GM18508 (cell line): ENCODE data around the gene ASTL.

Experiments
- ATAC-seq: cut with Tn5 transposase; IDR thresholded peaks from one replicate; pipeline ENCODE4 v1.9.1; 2021; ENCODE audit warnings: moderate number of reproducible peaks; ENCODE audit not compliant: insufficient read depth, unreplicated experiment

Gene ASTL

DNA sequence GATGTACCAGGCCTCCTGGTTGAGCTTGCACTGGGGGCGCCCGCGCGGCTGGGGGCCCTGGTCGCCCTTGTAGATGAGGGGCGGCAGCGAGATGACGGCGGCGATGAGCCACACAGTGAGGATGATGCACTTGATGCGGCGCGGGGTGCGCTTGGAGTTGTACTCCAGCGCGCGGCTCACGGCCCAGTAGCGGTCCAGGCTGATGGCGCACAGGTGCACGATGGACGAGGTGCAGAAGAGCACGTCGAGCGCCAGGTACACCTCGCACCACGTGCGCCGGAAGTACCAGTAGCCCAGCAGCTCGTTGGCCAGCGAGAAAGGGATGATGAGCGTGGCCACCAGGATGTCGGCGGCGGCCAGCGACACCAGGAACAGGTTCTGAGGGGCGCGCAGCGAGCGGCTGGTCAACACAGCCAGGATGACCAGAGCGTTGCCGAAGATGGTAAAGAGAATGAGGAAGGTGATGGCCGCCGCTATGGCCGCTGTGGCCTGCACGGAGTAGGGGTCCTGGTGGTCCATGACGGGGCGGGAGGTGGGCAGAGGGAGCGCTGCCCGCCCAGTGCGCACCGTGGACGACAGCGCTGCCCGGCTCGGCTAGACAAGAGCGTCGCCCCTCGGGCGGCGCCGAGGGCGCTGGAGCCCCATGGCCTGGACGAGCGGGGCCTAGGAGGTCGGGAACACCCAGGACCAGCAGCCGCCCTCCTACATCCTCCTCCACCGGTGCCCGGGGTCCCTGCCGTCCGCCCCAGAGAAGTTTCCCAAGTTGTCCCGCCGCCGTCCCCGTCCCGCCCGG, 22.5 kb downstream of the ASTL start:
- no peak for ATAC-seq

DNA sequence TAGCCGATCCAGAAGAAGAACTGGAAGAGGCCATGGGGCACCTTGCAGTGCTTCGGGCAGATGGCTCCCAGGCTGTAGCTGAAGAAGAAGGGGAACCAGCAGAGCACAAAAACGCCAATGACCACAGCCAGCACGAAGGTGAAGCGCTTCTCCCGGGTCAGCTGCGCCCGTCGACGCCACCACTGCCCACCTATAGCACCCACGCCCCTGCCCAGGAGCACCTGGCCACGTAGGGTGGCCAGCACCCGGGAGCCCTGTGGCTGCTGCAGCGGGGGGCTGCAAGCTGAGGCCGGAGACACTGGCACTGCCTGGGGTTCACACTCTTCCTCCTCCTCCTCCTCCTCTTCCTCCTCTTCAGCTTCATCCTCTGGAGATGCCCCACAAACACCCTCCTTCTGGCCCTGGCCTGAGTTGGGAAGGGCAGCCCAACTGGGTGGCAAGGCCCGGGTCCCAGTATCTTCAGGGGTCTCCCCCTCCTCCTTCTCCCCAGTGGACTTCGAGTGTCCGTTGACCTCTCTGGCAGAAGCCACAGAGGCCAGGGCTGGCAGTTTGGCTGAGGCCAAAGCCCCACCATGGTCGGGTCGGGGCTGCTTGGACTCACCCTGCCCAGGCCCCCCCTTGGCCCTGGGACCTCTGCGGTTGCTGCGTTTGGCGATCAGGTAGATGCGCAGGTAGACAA, 23.3 kb downstream of the ASTL start:
- ATAC-seq, result no peak

DNA sequence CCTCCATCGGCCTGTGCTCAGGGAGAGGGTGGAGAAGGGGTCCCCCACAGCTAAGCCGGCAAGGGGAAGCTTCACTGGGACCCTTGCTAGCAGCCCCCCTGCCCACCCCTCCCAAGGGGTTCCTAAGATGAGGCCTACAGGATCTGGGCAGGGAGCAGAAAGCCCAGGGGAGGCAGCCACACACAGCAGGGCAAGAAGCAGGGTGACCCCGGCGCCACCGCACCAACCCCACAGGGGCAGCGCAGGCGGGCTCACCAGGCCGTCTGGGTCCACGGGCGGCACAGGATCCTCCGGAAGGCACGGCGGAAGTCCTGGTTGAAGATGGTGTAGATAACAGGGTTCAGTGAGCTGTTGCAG, 23.8 kb downstream of the ASTL start:
- ATAC-seq, result no peak

DNA sequence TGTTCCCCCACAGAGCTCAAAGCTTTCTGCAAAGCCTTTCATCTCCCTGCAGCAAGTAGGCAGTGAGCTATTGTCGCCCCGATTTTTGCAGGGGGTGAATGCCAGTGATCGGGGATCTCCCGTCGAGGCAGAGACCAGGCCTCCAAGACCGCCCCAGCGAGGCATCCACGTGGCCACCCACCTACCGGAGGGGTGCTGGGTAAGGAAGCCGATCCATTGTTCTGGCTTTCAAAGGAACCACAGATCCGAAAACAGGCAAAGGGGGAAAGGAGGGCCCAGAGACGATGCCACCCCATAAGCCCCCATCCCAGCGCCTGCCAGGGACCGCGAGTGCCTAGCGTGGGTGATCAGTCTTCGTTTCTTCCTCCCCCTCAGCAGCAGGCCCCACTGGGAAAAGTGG, 24.4 kb downstream of the ASTL start:
- no peak for ATAC-seq

DNA sequence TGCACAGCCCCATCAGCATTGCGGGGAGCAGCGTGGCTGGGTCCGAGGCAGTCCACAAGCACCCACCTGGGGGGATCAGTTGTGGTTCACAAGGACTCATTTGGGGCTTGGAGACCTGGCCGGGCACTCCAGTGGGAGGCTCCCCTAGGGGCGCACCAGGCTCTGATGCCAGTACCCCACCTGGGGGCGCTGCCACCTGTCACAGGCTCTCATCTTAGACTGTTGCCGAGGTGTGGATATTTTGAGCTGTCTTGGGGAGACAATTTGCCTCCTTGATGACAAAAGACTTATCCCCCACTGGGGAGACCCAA, 25.0 kb downstream of the ASTL start:
- ATAC-seq, result no peak

DNA sequence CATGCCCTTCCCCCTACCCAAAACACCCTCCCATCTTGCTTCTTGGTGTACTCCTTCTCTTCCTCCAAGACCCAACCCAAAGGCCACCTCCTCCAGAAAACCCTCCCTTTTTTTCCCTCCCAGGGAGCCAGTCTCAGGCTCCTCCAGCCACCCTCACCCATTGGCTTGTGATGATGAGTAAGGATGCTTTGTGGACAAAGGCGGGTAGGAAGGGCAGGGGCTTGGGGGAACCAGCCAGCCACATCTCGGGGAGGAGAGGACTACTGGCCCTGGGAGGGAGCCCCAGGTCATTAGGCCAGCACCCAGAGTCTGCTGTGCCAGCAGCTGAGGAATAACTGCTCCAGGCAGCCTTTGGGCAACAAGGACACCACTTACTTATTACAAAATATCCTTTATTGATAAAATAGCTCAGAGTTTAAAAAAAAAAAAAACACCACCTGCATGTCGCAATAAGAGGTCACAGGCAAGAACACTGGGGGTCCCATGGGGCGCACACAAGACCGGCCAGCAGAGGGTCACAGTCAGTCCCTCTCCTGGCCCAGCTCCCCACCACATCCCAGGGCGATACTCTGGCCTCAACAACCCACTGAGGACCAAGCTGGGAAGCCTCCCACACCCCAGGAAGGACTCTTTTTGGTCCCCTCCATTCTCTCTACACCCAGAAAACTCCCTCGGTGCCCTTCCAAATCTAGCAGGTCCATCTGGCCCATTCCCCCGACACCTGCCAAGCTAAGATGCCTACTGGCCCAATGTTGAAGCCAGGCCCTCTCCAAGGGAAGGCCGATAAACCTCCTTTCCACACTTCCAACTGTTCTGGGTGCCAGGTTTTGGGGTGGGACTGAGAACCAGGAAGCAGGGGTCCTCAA, 25.6 kb downstream of the ASTL start:
- ATAC-seq, result no peak

DNA sequence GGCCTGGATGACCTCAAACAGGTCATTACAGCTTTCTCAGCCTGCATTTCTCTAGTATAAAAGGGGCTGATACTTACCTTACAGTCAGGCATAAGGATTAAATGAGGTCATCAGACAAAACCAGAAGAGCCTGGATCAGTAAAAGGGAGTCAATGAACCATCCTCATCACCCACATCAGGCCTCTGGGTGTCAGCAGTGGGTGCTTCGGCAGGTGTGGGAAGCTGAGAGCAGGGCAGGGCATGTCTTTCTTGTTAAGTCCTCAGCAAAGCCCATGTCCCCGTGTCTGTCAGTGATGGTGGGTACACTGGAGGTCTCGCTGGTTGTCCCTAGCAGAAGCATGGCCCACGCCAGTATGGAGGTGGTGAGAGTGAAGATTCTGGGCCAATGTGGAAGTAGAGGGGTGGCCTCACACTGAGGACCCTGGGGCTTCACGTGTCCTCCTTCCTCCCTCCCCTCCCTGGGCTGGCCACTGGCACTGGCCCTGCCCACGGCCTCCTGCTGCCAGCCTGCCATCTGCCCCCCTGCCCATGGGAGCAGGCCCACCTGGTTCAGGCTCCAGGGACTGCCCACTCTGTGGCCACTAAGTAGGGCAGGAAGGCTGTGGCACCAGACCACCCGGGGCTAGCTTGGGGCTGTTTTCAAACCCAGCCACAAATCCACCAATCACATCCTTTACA, 26.3 kb downstream of the ASTL start:
- ATAC-seq, result no peak

DNA sequence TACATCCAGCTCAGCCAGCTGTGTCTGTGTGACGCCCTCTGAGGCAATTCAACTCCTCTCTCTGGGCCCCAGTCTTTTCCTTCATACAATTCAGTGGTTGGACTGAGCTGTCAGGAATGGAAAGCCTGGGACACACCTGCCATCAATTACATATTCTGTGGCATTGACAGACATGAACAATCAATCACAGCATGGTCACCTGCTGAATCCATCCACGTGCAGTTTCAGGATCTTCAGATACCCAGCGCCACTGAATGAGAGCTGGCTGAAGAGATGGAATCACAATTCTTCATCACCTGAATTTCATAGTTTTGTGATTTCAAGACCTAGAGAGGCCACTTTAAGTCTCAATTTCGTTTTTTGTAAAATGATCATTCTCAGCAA, 27.1 kb downstream of the ASTL start:
- no peak for ATAC-seq

DNA sequence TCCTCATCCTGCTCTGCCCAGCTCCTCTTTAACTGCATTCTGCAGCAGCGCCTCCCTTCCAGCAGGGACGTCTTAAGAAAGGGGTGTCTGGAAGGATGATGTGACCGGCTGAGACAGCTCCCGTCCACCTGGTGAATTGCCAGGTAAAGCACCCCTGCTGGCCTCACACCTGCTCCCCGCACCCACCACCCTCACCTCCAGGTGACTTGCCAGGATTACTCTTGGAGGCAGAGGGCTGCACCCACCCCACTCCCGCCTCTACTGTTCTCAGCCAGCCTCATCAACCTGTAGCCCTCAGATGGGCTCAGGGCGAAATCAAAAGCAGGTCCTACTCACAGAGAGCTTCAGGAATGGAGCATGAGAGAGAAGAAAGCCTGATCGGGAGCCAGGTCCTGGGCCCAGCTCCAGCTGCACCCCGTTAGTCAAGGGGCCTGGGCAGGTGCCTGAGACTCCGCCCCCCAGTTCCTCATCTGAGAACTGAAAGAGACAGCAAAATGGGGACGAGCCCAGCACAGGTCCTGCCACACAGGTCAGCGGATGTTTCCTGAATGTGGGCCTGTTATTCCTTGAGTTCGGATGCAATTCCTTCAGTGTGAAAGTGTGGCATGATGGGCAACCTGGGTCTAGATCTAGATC, 27.6 kb downstream of the ASTL start:
- no peak for ATAC-seq

DNA sequence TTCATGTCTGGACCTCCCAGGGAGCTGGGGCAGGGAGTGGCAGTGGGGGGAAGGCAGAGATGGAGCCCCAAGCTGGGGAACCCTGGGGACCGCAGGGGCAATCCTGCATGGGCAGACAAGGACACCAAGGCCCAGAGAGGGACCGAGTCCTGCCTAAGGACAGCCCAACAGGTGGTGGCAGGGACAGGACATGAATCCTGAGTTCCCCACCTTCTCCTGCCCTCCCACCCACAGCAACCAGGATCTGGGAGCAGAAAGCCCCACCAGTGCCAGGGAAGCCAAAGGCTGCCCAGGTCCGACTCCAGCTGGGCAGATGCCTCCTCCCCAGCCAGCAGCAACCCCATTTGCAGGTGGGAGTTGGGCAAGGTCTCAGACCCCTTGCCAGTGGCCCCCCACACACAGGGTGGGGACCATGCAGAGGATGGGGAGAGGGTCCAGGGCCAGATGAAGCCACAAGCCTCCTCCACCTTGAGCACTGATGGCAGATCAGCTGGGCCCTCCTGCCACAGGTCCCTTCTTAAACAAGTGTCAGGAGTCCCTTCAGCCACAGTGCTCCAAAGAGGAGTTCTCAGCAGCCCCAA, 28.3 kb downstream of the ASTL start:
- ATAC-seq, result no peak

DNA sequence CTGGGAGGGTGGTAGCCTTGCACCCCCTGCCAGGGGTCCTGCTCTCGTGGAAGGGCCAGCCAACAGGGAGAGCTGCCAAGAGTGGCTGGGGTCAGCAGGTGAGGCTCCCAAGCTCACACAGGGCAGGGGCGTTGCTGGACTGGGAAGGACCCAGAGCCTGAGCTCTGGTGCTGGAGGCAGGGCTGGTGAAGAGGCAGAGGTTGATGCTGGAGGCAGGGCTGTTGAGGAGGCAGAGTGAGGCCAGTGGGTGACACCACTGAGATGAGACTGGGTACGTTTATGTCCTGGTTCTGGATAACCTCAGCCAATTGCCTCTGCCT, 29.0 kb downstream of the ASTL start:
- ATAC-seq, result no peak

DNA sequence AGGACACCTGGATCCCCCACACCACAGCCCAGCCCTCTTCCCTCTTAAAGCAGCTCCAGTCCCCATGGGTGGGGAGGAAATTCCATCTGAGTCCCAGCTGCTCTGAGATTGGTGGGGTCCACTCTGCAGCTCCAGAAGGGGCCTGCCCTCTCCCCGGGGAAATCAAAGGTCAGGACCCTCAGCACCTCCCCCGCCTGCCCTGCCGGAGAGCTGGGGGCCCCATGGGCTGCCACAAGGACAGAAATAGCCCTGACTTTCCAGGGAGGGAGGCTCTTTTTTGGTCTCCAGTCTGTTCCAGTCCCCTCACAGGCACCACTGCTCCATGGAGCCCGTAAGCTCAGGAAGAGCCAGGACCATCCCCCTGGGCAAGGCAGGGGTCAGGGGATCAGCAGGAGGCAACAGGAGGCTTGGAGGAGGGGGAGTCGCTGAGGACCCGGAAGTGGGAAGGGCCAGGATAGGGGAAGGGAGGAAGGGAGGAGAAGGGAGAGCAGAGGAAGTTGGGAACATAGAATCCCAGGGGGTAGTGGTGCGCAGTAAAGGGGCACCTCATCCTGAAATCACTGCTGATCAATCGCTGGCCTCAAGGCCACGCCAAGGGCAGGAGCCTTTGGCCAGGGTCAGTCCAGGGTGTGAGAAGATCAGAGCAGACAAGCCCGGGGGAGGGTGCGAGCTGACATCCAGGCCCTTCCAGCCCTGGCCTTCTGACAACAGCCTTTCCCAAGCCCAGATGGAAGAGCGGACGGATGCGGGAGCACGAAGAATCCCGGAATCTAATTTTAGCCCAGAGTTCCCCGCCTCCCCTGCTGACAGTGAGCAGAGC, 29.6 kb downstream of the ASTL start:
- ATAC-seq, result no peak

DNA sequence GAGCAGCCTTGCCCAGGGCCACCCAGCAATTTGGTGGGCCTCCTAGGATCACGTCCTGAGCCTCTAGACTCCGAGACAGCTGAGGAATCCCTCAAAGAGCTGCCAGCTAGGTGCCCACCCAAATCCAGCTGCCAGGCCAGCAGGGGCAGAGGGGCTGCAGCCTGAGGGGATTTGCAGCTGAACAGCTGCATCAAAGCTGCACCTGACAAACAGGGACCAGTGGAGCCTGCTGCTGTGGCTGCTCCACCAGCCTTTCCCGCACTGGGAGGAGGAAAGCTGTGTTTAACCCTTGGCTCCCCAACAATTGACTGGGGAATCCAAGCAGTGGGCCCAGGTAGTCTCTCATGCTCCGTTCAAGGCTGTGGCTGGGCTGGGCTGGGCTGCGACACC, 30.2 kb downstream of the ASTL start:
- no peak for ATAC-seq

DNA sequence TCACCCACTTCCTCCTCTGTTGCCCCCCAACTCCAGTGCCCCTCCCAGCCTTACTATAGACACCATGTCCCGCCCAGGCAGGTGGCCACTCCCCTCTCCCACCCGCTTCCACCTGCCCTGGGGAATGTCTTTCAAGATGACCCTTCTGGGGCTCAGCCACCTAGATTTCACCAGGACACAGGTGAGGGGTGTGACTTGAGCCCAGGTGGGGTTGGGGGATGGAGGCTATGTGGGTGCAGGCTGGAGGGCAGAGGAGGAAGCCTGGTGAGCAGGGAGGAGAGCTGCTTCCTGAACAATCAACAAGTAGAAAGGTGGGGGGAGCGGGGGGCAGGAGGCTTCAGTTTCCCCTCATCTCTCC, 30.6 kb downstream of the ASTL start:
- no peak for ATAC-seq

DNA sequence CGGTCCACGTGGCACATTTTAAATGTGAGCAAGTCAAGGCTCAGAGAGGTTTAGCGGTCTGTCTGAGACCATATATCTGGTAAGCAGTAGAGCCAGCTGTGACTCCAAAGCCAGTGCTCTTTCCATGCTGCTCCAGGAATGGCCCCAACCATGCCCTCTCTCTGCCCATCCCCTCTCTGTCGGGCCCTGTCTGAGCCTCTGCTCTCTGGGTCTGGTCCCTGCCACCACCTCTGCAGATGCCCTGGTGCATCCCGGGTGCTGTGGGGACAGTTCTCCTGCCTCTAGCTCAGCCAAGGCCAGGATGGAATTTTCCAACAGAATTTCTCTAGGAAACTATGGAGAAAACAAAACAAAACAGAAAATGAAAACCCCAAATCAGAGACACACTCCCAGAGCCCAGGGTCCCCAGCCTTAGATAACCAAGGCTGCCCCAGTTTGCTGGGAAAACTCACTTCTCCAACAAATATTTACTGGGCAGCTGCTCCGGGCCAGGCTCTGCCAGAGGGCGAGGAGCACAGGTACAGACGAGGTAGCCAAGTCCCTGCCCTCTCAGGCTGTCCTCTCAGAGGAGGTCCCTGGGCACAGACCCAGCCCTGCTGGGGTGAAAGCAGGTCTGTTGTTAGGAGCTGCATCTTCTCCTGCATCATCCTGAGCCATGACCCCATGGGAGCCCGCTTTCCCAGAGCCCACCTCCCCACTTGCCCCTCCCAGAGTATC, 31.2 kb downstream of the ASTL start:
- no peak for ATAC-seq

DNA sequence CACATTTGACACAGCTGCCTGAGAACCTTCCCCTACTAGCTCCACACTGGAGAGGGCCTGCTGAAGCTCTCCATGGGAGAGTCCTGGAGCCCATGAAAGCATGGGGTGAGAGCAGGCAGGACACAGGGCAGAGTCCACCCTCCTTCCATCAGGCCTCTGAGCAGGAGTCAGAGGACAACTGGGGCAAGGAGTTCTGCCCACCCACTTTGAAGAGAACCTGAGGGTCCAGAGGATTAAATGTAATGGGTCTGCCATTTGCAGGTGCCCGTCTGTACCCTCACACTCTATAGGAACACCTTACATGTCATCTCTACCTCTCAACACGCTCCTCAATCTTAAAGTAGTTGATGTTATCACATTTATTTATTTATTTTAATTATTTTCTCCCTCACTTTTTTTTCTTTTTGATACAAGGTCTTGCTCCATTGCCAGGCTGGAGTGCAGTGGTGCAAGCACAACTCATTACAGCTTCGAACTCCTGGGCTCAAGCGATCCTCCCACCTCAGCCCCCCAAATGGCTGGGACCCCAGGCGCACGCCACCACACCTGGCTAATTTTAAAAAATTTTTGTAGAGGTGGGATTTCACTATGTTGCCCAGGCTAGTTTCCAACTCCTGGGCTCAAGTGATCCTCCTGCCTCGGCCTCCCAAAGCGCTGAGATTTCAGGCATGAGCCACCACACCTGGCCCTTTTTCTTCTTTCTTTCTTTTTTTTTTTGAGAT, 32.1 kb downstream of the ASTL start:
- no peak for ATAC-seq

DNA sequence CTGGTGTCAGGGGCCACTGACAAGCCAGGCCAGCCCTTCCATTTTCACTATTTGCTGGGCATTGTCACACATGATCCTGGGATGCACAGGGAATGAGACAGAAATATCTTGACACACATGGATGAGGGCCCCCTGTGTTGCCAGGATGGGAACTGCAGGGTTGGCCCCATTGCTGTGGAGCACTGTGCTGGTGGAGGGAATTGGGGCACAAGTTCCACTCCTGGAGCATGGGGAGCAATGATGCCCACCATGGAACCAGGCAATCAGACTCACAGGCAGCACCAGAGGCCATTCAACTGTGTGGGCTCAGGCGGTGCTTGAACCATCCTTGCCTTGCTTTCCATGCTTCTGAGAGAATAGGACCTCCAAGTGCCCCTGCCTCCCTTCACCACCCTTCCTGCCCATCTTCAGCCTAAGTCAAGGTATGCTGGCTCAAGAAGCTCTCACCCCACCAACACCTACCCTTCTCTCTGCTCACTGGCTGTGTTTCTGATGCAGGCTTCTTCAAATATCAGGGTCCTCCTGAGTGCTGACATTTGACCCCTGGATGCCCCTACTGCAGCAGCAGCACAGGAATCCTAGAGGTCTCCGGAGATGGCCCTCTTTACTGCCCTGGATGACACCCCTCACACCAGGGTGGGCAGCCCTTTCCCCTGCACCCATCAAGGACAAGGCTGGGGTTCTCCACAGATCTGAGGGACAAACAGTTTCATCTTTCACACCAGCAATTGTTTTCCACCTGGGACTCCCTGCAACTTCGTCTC, 33.0 kb downstream of the ASTL start:
- ATAC-seq, result no peak

DNA sequence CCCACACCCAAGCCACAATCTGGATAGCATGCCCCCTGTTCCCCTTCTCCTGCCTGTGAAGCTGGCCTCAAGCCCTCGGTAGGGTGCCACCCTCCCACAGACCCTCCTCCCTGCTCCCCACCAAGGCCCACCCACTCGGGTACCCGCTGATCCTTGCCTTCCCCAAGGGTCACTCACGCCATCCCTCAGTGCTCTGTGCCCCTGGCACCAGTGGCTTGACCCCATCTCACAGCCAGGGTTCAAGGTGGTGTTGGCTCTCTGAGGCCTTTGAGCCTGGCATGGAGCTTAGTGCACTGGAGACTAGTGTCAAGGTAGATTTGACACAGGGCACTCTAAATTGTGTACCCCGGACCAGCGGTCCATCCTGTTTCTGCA, 33.8 kb downstream of the ASTL start:
- ATAC-seq, result no peak
